Calu3 (cell line): ENCODE results near the gene GMNN. TPM values are rescaled to one million over a fixed set of nuclear protein-coding genes. Genes with fewer than 3 reads are reported as not detected.
A peak's percentile ranks its signal among the peaks of the same experiment; 100 is the strongest.
"Not testable (repeated sequence)": the region's sequence is repeated elsewhere in the genome, so short reads cannot be mapped to it uniquely, and the experiment has no call there.

Experiments used
- Bru-seq: library from RNA; stranded (reverse); fragments of 400-500 nt; gene quantifications from one replicate; lab custom pipeline; 2021; lab: Mats Ljungman, UMichigan
- BruChase-seq, 2 experiments: library from RNA; stranded (reverse); fragments of 400-500 nt; gene quantifications; one replicate each; lab custom pipeline; 2021; lab: Mats Ljungman, UMichigan
- BruUV-seq: library from RNA; stranded (reverse); fragments of 400-500 nt; replicated peaks from 2 replicates; lab custom pipeline; 2021; lab: Mats Ljungman, UMichigan
- CTCF ChIA-PET: fragments of 300-600 bp; sonication (Branson Sonifier 250); formaldehyde crosslinking; loops from one replicate; lab custom pipeline; 2022; ENCODE audit warnings: antibody characterized with exemption; lab: Charles Lee
- DNase-seq: peaks from one replicate; pipeline ENCODE4 v3.0.0; 2022
- H3K27ac Mint-ChIP-seq: one replicate; pipeline ENCODE4 v1.8.0; 2022; ENCODE audit warnings: mixed read lengths; ENCODE audit not compliant: unreplicated experiment
- H3K27me3 Mint-ChIP-seq: one replicate; pipeline ENCODE4 v1.8.0; 2022; ENCODE audit warnings: mixed read lengths; ENCODE audit not compliant: unreplicated experiment
- H3K36me3 Mint-ChIP-seq: one replicate; pipeline ENCODE4 v1.8.0; 2022; ENCODE audit warnings: mild to moderate bottlenecking, moderate library complexity, mixed read lengths; ENCODE audit not compliant: insufficient read depth, unreplicated experiment
- H3K4me1 Mint-ChIP-seq: one replicate; pipeline ENCODE4 v1.8.0; 2022; ENCODE audit warnings: mild to moderate bottlenecking, low read depth, mixed read lengths; ENCODE audit not compliant: unreplicated experiment
- H3K4me3 Mint-ChIP-seq: one replicate; pipeline ENCODE4 v1.8.0; 2022; ENCODE audit warnings: mild to moderate bottlenecking, low read depth, moderate library complexity, mixed read lengths; ENCODE audit not compliant: unreplicated experiment
- H3K9me3 Mint-ChIP-seq: one replicate; pipeline ENCODE4 v1.8.0; 2022; ENCODE audit warnings: low read depth, mixed read lengths; ENCODE audit not compliant: unreplicated experiment
- intact Hi-C: fragments of 100-400 bp; cut with micrococcal nuclease; formaldehyde crosslinking; loops from one replicate; pipeline ENCODE4 v1.10.0; 2022; ENCODE audit not compliant: unreplicated experiment
- long read RNA-seq: library from polyadenylated mRNA; stranded (forward); transcript quantifications from one replicate; pipeline ENCODE4 v2.0.0, GENCODE V29; 2022
- total RNA-seq: library from RNA; stranded (reverse); gene quantifications from 2 replicates; pipeline ENCODE4 v1.2.3, GENCODE V29; 2022
- TF ChIP-seq, protein P1 (sequence below): fragments of 200-600 bp; IDR thresholded peaks from one replicate; pipeline ENCODE4 v1.8.0; 2022; ENCODE audit warnings: antibody characterized with exemption; ENCODE audit not compliant: unreplicated experiment

Gene GMNN
- 183 and 200 TPM in 2 replicates for total RNA-seq
- percentile 99 among the genes with signal in this experiment for Bru-seq, nascent RNA
- percentile 94 among the genes with signal in this experiment for BruChase-seq, experiment 1, labeled RNA remaining after a 6-hour chase
- BruChase-seq, experiment 2, labeled RNA remaining after a 2-hour chase = percentile 99 among the genes with signal in this experiment
- long read RNA-seq, transcript GMNN-201 (7 exons, 1,262 nt) = major isoform, 152 of 364 reads
- long read RNA-seq, transcript GMNN-202 (7 exons, 1,133 nt) = minor isoform, 129 of 364 reads
- long read RNA-seq, partial matches to known transcripts = 41 of 364 reads
- long read RNA-seq, other reads (novel, unspliced or antisense) = 40 of 364 reads

DNA sequence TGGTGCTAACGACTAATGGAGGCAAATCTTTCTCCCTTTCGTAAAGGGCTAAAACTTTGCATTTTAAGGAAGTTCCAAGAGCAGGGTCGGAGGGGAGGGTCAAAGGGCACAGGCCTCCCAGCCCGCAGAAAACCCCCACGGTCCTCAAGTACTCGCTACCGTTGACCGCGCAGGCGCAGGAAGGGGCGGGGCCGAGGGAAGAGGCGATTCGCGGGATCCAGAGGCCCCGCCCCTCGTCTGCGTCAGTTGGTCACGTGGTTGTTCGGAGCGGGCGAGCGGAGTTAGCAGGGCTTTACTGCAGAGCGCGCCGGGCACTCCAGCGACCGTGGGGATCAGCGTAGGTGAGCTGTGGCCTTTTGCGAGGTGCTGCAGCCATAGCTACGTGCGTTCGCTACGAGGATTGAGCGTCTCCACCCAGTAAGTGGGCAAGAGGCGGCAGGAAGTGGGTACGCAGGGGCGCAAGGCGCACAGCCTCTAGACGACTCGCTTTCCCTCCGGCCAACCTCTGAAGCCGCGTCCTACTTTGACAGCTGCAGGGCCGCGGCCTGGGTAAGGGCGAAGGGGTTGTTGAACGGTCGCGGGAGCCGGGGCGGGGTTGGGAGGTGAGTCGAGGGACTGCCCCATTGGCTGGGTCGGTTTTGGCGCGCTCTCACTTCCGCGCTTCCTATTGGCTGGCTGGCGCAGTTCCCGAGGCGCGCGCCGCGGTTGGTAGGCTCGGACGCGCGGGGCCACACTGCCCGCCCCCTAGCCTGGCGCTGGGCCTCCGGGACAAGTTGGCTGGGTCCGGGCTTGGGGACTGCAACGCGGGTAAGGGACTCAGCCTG, at the start of gene GMNN:
TSS of gene GMNN (plus strand) at position 242 of the 824 bp plus-strand sequence. CDS start 2,310 bp downstream, outside the sequence.
- CTCF ChIA-PET = interaction anchor here (0.9 to 2.1 kb wide), 7 partner anchors 32 to 273 kb away, joined by 3 to 9 read pairs (median 4); partner anchors contain the start of gene C6orf62
- BruUV-seq = TSS peak; percentile 74
- peaks cover 58% of the 10 kb centered on the region for H3K36me3 Mint-ChIP-seq
- no peaks in the 10 kb centered on the region for H3K9me3 Mint-ChIP-seq
- peak; percentile 100 for DNase-seq
- TF ChIP-seq, protein P1, sequence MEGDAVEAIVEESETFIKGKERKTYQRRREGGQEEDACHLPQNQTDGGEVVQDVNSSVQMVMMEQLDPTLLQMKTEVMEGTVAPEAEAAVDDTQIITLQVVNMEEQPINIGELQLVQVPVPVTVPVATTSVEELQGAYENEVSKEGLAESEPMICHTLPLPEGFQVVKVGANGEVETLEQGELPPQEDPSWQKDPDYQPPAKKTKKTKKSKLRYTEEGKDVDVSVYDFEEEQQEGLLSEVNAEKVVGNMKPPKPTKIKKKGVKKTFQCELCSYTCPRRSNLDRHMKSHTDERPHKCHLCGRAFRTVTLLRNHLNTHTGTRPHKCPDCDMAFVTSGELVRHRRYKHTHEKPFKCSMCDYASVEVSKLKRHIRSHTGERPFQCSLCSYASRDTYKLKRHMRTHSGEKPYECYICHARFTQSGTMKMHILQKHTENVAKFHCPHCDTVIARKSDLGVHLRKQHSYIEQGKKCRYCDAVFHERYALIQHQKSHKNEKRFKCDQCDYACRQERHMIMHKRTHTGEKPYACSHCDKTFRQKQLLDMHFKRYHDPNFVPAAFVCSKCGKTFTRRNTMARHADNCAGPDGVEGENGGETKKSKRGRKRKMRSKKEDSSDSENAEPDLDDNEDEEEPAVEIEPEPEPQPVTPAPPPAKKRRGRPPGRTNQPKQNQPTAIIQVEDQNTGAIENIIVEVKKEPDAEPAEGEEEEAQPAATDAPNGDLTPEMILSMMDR = no peak
- peaks cover 13% of the 10 kb centered on the region for H3K4me1 Mint-ChIP-seq
- H3K27ac Mint-ChIP-seq = peak within 1 kb of the TSS; percentile 89
- no peaks in the 10 kb centered on the region for H3K27me3 Mint-ChIP-seq
- intact Hi-C loops = loop anchor here (10.0 kb wide), 1 partner anchor 340 kb away; no protein-coding TSS in a partner anchor
- peak within 1 kb of the TSS; percentile 96 for H3K4me3 Mint-ChIP-seq

DNA sequence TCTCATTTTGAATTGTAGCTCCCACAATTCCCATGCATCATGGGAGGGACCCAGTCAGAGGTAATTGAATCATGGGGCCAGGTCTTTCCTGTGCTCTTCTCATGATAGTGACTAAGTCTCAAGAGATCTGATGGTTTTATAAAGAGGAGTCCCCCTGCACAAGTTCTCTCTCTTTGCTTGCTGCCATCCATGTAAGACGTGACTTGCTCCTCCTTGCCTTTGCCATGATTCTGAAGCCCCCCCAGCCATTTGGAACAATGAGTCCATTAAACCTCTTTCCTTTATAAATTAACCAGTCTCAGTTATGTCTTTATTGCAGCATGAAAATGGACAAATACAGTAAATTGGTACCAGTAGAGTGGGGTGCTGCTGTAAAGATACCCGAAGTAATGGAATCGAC, 44.1 kb upstream of the GMNN start:
- H3K4me1 Mint-ChIP-seq, H3K4me3 Mint-ChIP-seq, H3K36me3 Mint-ChIP-seq, H3K27me3 Mint-ChIP-seq, H3K27ac Mint-ChIP-seq, CTCF ChIA-PET, DNase-seq, BruUV-seq, intact Hi-C loops: not testable (repeated sequence)
- H3K9me3 Mint-ChIP-seq = peaks cover 16% of the 10 kb centered on the region

DNA sequence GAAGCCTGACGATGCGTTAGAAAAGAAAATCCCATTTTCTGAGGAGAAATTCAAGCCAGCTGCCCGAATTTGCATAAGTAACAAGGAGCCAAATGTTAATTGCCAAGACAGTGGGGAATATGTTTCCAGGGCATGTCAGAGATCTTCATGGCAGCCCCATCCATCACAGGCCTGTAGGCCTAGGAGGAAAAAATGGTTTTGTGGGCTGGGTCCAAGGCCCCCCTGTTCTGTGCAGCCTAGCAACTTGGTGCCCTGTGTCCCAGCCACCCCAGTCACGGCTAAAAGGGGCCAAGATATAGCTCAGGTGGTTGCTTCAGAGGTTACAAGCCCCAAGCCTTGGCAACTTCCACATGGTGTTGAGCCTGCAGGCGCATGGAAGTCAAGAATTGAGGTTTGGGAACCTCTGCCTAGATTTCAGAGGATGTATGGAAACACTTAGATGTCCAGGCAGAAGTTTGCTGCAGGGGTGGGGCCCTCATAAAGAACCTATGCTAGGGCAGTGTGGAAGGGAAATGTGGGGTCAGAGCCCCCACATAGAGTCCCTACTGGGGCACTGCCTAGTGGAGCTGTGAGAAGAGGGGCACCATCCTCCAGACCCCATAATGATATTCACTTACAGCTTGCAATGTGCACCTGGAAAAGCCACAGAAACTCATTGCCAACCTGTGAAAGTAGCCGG, 43.1 kb upstream of the GMNN start:
- H3K36me3 Mint-ChIP-seq, CTCF ChIA-PET, H3K27ac Mint-ChIP-seq, H3K4me1 Mint-ChIP-seq, DNase-seq, H3K4me3 Mint-ChIP-seq, intact Hi-C loops, H3K27me3 Mint-ChIP-seq, BruUV-seq: not testable (repeated sequence)
- peaks cover 16% of the 10 kb centered on the region for H3K9me3 Mint-ChIP-seq

GRCh38 chr6:24734166-24734565, 40.6 kb upstream of the GMNN start:
- CTCF ChIA-PET = interaction anchor here (2.1 kb wide), 1 partner anchor 9 kb away, joined by 6 read pairs; no protein-coding TSS in a partner anchor
- intact Hi-C loops = no loop called here
- H3K4me1 Mint-ChIP-seq = no peaks in the 10 kb centered on the region
- no TSS peak for BruUV-seq
- DNase-seq = no peak
- H3K27ac Mint-ChIP-seq = no peak overlapping the region
- H3K4me3 Mint-ChIP-seq = no peak overlapping the region
- no peaks in the 10 kb centered on the region for H3K27me3 Mint-ChIP-seq
- peaks cover 16% of the 10 kb centered on the region for H3K9me3 Mint-ChIP-seq
- TF ChIP-seq, protein P1 = no peak
- no peaks in the 10 kb centered on the region for H3K36me3 Mint-ChIP-seq

DNA sequence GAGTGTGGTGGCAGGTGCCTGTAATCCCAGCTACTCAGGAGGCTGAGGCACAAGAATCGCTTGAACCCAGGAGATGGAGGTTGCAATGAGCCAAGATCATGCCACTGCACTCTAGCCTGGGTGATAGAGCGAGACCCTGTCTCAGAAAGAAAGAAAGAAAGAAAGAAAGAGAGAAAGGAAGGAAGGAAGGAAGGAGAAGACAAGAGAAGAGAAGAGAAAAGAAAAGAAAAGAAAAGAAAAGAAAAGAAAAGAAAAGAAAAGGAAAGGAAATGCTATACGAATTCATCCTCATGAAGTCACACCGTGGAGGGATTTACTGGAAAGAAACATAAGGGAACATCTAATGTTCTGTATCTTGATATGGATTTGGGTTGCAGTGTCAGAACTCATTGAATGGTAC, 40.0 kb upstream of the GMNN start:
- CTCF ChIA-PET = interaction anchor here (2.1 kb wide), 1 partner anchor 9 kb away, joined by 6 read pairs; no protein-coding TSS in a partner anchor
- intact Hi-C loops = not testable (repeated sequence)

More for the DNA sequence above, 40.0 kb upstream of the GMNN start:
- H3K4me1 Mint-ChIP-seq, H3K27me3 Mint-ChIP-seq, H3K27ac Mint-ChIP-seq, BruUV-seq, H3K4me3 Mint-ChIP-seq, DNase-seq, H3K36me3 Mint-ChIP-seq: not testable (repeated sequence)
- peaks cover 16% of the 10 kb centered on the region for H3K9me3 Mint-ChIP-seq
